DOHH2 (cell line): Measurements from ENCODE around the gene HPCA.

ENCODE experiments used
- H3F3A ChIP-seq: fragments of 200-600 bp; sonication (generic), shearing (Covaris generic); 2 replicates; pipeline ENCODE4 v1.6.0; 2016; ENCODE audit warnings: antibody characterized with exemption, mild to moderate bottlenecking; ENCODE audit not compliant: control insufficient read depth, insufficient read depth
- H3K27ac ChIP-seq: fragments of 200-600 bp; sonication (generic); 2 replicates; pipeline ENCODE4 v1.5.1; 2014; ENCODE audit warnings: low read depth, mild to moderate bottlenecking, low read length, moderate library complexity
- H3K27me3 ChIP-seq: fragments of 200-600 bp; sonication (generic); 2 replicates; pipeline ENCODE4 v1.6.1; 2014; ENCODE audit warnings: mild to moderate bottlenecking, low read length, mixed read lengths; ENCODE audit not compliant: control insufficient read depth
- H3K36me3 ChIP-seq: fragments of 200-600 bp; sonication (generic); 2 replicates; pipeline ENCODE4 v1.6.1; 2014; ENCODE audit warnings: mild to moderate bottlenecking, low read length, moderate library complexity, mixed read lengths; ENCODE audit not compliant: control insufficient read depth
- H3K4me1 ChIP-seq: fragments of 200-600 bp; sonication (generic); 2 replicates; pipeline ENCODE4 v1.6.1; 2014; ENCODE audit warnings: mild to moderate bottlenecking, low read length, mixed read lengths; ENCODE audit not compliant: control insufficient read depth
- H3K4me2 ChIP-seq: fragments of 200-600 bp; sonication (generic); 2 replicates; pipeline ENCODE4 v1.6.0; 2014; ENCODE audit warnings: mild to moderate bottlenecking, low read length, moderate library complexity
- H3K4me3 ChIP-seq: fragments of 200-600 bp; sonication (generic); 2 replicates; pipeline ENCODE4 v1.5.1; 2014; ENCODE audit warnings: mild to moderate bottlenecking, low read length, mixed read lengths
- H3K79me2 ChIP-seq: fragments of 200-600 bp; sonication (generic); 2 replicates; pipeline ENCODE4 v1.6.1; 2014; ENCODE audit warnings: mild to moderate bottlenecking, low read length, mixed read lengths; ENCODE audit not compliant: control insufficient read depth
- H3K9me2 ChIP-seq: fragments of 200-600 bp; sonication (generic); replicated peaks from 2 replicates; pipeline ENCODE4 v1.6.1; 2014; ENCODE audit warnings: mild to moderate bottlenecking, low read length, mixed read lengths; ENCODE audit not compliant: control insufficient read depth
- H3K9me3 ChIP-seq: fragments of 200-600 bp; sonication (generic); 2 replicates; pipeline ENCODE4 v1.6.1; 2014; ENCODE audit warnings: antibody characterized with exemption, low read length, mixed read lengths; ENCODE audit not compliant: control insufficient read depth, insufficient read depth
- H4K20me1 ChIP-seq: fragments of 200-600 bp; sonication (generic); 2 replicates; pipeline ENCODE4 v1.6.0; 2014; ENCODE audit warnings: low read depth, mild to moderate bottlenecking, antibody characterized with exemption, low read length, moderate library complexity; ENCODE audit not compliant: control insufficient read depth, insufficient read depth
- EZH2phosphoT487 ChIP-seq: fragments of 200-600 bp; sonication (generic); IDR thresholded peaks from 2 replicates; pipeline ENCODE4 v1.6.1; 2017; ENCODE audit warnings: borderline replicate concordance, mild to moderate bottlenecking, antibody characterized with exemption, low read length, moderate library complexity, mixed read lengths
- TF ChIP-seq, protein P1 (sequence below): fragments of 200-600 bp; sonication (generic); IDR thresholded peaks from one replicate; pipeline ENCODE4 v1.5.1; 2014; ENCODE audit warnings: antibody characterized with exemption, mild to moderate bottlenecking, low read depth, low read length; ENCODE audit not compliant: poor library complexity, severe bottlenecking

Gene HPCA

DNA sequence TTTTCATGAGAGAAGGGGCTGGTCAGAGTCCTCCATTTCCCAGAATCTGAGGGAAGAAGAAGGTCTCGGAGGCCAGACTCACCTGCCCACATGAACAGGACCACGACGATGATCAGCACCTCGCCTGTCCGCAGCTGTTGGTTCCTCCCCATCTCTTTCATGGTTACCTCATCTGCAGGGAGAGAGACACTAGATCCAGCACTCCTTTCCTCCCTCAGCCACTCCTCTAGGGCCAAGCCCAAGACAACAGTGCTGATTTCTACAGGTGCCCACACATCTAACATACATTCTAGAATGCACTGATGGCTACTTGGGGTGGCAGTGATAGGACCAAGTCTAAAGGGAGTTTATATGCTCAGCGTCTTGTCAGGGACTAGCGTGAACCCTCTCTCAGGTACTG is 18.6 kb upstream of the HPCA start:
- H3K4me2 ChIP-seq, result no peak overlapping the region
- no peaks in the 10 kb centered on the region for H3K9me3 ChIP-seq
- peaks cover 12% of the 10 kb centered on the region for H3K4me1 ChIP-seq
- H3K79me2 ChIP-seq, result no peaks in the 10 kb centered on the region
- TF ChIP-seq EZH2phosphoT487, result no peak
- TF ChIP-seq, protein P1, sequence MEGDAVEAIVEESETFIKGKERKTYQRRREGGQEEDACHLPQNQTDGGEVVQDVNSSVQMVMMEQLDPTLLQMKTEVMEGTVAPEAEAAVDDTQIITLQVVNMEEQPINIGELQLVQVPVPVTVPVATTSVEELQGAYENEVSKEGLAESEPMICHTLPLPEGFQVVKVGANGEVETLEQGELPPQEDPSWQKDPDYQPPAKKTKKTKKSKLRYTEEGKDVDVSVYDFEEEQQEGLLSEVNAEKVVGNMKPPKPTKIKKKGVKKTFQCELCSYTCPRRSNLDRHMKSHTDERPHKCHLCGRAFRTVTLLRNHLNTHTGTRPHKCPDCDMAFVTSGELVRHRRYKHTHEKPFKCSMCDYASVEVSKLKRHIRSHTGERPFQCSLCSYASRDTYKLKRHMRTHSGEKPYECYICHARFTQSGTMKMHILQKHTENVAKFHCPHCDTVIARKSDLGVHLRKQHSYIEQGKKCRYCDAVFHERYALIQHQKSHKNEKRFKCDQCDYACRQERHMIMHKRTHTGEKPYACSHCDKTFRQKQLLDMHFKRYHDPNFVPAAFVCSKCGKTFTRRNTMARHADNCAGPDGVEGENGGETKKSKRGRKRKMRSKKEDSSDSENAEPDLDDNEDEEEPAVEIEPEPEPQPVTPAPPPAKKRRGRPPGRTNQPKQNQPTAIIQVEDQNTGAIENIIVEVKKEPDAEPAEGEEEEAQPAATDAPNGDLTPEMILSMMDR, result no peak
- H3K36me3 ChIP-seq, result peaks cover 2% of the 10 kb centered on the region; the same call in 1 of the 2 replicates
- H3K27me3 ChIP-seq, result peaks cover 22% of the 10 kb centered on the region
- no peak overlapping the region for H3K27ac ChIP-seq
- H3K4me3 ChIP-seq, result no peak overlapping the region
- H3K9me2 ChIP-seq, result no peaks in the 10 kb centered on the region
- H4K20me1 ChIP-seq, result peaks cover 6% of the 10 kb centered on the region; the same call in 1 of the 2 replicates
- no peaks in the 10 kb centered on the region; the same call in 1 of the 2 replicates for H3F3A ChIP-seq

DNA sequence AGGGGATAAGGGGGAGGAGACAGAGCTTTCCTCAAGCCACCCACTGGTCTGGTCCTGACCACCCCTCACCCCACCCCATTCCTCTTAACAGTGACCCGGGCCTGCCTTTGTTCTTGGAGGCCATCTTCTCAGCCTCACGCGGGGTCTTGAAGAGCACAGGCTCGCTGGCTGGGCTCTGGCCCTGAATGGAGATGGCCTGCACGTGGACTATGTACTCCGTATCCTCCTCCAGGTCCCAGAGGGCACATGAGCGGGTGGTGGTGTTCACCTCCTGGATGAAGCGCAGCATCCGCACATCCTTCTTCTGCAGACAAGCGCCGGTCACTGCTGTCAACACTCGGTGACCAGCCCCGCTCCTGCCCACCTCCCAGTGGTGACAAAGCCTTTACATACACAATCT is 18.2 kb upstream of the HPCA start:
- Histone ChIP-seq H3K9me2 (no peaks in the 10 kb centered on the region), H3K27ac (no peak overlapping the region), H4K20me1 (peaks cover 6% of the 10 kb centered on the region; the same call in 1 of the 2 replicates), H3K79me2 (no peaks in the 10 kb centered on the region), H3K9me3 (no peaks in the 10 kb centered on the region), H3K4me1 (peaks cover 16% of the 10 kb centered on the region), H3K36me3 (no peaks in the 10 kb centered on the region), H3K27me3 (peaks cover 22% of the 10 kb centered on the region), H3K4me3 (no peak overlapping the region), H3F3A (no peaks in the 10 kb centered on the region; the same call in 1 of the 2 replicates), H3K4me2 (no peak overlapping the region)
- TF ChIP-seq, protein P1, result no peak
- no peak for TF ChIP-seq EZH2phosphoT487

DNA sequence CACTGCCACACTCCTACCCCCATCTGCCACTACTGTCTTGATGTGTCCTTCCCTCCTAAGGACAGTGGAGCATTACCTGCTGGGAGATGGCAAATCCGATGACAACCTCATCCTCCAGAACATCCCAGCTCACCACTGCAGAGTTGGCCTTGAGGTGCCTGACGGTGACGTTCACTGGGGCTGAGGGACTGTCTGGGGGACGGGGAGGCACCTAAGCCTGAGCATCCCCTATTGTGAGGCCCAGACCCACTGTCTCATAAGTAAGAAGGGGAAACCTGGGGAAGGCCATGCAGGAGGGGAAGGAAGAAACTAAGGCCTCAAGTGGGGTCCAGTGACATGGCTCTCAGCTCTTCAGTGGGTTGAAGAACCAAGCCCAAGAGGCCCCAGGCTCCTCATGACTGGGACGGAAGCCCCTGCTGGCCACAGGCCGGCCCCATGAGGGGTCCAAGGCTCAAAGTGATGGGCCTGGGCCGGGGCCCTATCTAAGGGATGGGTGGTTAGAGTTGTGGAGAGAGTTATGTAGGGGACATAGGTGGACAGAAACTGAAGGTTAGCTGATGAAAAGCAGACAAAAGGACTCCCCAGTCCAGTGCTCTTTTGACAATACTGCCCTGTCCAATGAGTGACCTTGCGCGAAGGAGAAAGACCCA is 17.4 kb upstream of the HPCA start:
- Histone ChIP-seq H3K4me3 (no peak overlapping the region), H4K20me1 (peaks cover 6% of the 10 kb centered on the region; the same call in 1 of the 2 replicates), H3K27ac (no peak overlapping the region), H3K27me3 (peaks cover 22% of the 10 kb centered on the region), H3K9me2 (no peaks in the 10 kb centered on the region), H3K79me2 (no peaks in the 10 kb centered on the region), H3K9me3 (no peaks in the 10 kb centered on the region), H3K36me3 (no peaks in the 10 kb centered on the region), H3K4me1 (peaks cover 17% of the 10 kb centered on the region), H3F3A (no peaks in the 10 kb centered on the region; the same call in 1 of the 2 replicates), H3K4me2 (no peak overlapping the region)
- TF ChIP-seq EZH2phosphoT487, result no peak
- TF ChIP-seq, protein P1, result no peak
